ENCODE results near the gene ESRRG. TPM values are rescaled to one million over a fixed set of nuclear protein-coding genes. Genes with fewer than 3 reads are reported as not detected.

Gene ESRRG
- total and polyA plus RNA-seq, 2 experiments from 2014 or later: 1.2 to 1.7 TPM

DNA sequence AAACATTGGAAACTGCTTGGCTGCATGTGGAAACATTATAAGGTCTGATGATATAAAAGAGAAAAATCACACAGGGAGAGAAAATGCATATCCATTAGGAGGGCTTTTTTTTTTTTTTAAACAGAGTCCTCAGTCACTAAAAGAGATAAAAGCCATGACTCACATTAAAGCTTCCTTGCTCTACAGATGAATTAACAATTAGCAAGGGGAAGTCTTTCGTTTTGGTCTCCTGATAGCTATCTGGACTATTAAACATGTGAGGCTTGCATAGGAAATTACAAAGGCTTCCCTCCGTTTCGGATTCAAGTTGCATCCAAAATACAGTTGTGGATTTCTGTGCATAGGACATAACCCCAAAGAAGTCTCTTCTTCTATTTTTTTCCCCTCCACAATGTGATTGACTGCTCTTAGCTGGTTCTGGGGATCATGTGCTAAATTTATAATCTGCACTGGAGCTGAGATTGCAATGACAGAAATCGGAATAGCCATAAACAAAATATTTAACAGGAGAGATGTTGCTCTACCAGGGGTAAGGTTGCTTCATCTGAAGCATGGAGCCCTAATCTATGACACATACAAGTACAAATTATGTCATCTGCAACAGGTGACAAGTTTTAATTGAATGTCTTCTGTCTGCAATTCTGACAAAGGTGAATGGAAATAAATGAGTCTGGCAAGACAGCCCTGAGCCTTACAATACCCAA is 146.8 kb downstream of the ESRRG start:
- no peak overlapping the region for H3K4me2 ChIP-seq
- no peaks in the 10 kb centered on the region for H4K20me1 ChIP-seq (replicated peaks; ENCODE audit: insufficient read depth)
- Mint-ChIP-seq H3K9me3 (no peaks in the 10 kb centered on the region), H3K4me3 (no peak overlapping the region), H3K27ac (peak overlapping the region; percentile 59; the same call in 1 of the 2 replicates), H3K27me3 (ENCODE audit: insufficient read depth, low read depth, poor library complexity) (no peaks in the 10 kb centered on the region), H3K4me1 (peaks cover 2% of the 10 kb centered on the region; the same call in 2 of the 3 replicates), H3K36me3 (ENCODE audit: low read depth) (no peaks in the 10 kb centered on the region)
- no peaks in the 10 kb centered on the region for H3K79me2 ChIP-seq (replicated peaks; ENCODE audit: insufficient read depth)
- no peaks in the 10 kb centered on the region for H3K27me3 ChIP-seq (ENCODE audit: insufficient read depth)
- DNase-seq (ENCODE audit: low spot score): no peak
- ATAC-seq: no peak
- no peak overlapping the region for H3K27ac ChIP-seq (ENCODE audit: low read depth)
- TF ChIP-seq, protein P1, sequence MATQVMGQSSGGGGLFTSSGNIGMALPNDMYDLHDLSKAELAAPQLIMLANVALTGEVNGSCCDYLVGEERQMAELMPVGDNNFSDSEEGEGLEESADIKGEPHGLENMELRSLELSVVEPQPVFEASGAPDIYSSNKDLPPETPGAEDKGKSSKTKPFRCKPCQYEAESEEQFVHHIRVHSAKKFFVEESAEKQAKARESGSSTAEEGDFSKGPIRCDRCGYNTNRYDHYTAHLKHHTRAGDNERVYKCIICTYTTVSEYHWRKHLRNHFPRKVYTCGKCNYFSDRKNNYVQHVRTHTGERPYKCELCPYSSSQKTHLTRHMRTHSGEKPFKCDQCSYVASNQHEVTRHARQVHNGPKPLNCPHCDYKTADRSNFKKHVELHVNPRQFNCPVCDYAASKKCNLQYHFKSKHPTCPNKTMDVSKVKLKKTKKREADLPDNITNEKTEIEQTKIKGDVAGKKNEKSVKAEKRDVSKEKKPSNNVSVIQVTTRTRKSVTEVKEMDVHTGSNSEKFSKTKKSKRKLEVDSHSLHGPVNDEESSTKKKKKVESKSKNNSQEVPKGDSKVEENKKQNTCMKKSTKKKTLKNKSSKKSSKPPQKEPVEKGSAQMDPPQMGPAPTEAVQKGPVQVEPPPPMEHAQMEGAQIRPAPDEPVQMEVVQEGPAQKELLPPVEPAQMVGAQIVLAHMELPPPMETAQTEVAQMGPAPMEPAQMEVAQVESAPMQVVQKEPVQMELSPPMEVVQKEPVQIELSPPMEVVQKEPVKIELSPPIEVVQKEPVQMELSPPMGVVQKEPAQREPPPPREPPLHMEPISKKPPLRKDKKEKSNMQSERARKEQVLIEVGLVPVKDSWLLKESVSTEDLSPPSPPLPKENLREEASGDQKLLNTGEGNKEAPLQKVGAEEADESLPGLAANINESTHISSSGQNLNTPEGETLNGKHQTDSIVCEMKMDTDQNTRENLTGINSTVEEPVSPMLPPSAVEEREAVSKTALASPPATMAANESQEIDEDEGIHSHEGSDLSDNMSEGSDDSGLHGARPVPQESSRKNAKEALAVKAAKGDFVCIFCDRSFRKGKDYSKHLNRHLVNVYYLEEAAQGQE (IDR thresholded peaks at IDR 0.05; ENCODE audit: unreplicated experiment): no peak
- TF ChIP-seq ZNF114 (CRISPR knock-in tag; IDR thresholded peaks at IDR 0.05) (no peak), CREB1 (CRISPR knock-in tag; IDR thresholded peaks at IDR 0.05; ENCODE audit: low read depth) (no peak), EZH2 (IDR thresholded peaks at IDR 0.05; ENCODE audit: low read depth, unreplicated experiment) (no peak), STAT1 (IDR thresholded peaks at IDR 0.05; ENCODE audit: unreplicated experiment) (no peak), EZH2phosphoT487 (IDR thresholded peaks at IDR 0.05; ENCODE audit: unreplicated experiment) (no peak), NANOG (IDR thresholded peaks at IDR 0.05; ENCODE audit: borderline replicate concordance) (no peak), JUNB (IDR thresholded peaks at IDR 0.05; ENCODE audit: unreplicated experiment) (no peak)
- TF ChIP-seq, protein P2, sequence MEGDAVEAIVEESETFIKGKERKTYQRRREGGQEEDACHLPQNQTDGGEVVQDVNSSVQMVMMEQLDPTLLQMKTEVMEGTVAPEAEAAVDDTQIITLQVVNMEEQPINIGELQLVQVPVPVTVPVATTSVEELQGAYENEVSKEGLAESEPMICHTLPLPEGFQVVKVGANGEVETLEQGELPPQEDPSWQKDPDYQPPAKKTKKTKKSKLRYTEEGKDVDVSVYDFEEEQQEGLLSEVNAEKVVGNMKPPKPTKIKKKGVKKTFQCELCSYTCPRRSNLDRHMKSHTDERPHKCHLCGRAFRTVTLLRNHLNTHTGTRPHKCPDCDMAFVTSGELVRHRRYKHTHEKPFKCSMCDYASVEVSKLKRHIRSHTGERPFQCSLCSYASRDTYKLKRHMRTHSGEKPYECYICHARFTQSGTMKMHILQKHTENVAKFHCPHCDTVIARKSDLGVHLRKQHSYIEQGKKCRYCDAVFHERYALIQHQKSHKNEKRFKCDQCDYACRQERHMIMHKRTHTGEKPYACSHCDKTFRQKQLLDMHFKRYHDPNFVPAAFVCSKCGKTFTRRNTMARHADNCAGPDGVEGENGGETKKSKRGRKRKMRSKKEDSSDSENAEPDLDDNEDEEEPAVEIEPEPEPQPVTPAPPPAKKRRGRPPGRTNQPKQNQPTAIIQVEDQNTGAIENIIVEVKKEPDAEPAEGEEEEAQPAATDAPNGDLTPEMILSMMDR (conservative IDR thresholded peaks at IDR 0.05; ENCODE audit: low read depth in 2 of 2): no peak
- TF ChIP-seq, protein P3, sequence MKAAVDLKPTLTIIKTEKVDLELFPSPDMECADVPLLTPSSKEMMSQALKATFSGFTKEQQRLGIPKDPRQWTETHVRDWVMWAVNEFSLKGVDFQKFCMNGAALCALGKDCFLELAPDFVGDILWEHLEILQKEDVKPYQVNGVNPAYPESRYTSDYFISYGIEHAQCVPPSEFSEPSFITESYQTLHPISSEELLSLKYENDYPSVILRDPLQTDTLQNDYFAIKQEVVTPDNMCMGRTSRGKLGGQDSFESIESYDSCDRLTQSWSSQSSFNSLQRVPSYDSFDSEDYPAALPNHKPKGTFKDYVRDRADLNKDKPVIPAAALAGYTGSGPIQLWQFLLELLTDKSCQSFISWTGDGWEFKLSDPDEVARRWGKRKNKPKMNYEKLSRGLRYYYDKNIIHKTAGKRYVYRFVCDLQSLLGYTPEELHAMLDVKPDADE (IDR thresholded peaks at IDR 0.05): no peak
- no peak overlapping the region for H3K4me3 ChIP-seq
- H3K9me2 ChIP-seq (ENCODE audit: insufficient read depth): no peaks in the 10 kb centered on the region
- H3K36me3 ChIP-seq (ENCODE audit: insufficient read depth): no peaks in the 10 kb centered on the region
- H3F3A ChIP-seq (replicated peaks; ENCODE audit: low read depth): no peaks in the 10 kb centered on the region
- H2AFZ ChIP-seq: no peak overlapping the region
- no peaks in the 10 kb centered on the region for H3K4me1 ChIP-seq (ENCODE audit: insufficient read depth)

All from GM23338 (cell line).